Amniotic stem cell (primary cell): ENCODE results near the gene CUL7.
"Not testable (repeated sequence)": the region's sequence is repeated elsewhere in the genome, so short reads cannot be mapped to it uniquely, and the experiment has no call there.

Experiments used
- DNase-seq: peaks from one replicate; lab custom pipeline; 2025; lab: John Stamatoyannopoulos, UW

The CUL7 gene

GRCh38 chr6:43053545-43054205 lies at the start of gene CUL7:
CUL7 (minus strand) TSS chr6:43053851; CDS start chr6:43052788, 1,063 bp downstream.
- DNase-seq = peak; percentile 91

- DNase-seq = no peak
These were observed 47.8 kb upstream of the CUL7 start for GRCh38 chr6:43101497-43101896.

- no peak for DNase-seq
These were observed 43.9 kb upstream of the CUL7 start for GRCh38 chr6:43097502-43097901.

GRCh38 chr6:43097098-43097489 lies 43.4 kb upstream of the CUL7 start:
- no peak for DNase-seq

GRCh38 chr6:43096451-43097097 lies 42.9 kb upstream of the CUL7 start:
- peak; percentile 73 for DNase-seq

- no peak for DNase-seq
These were observed 42.3 kb upstream of the CUL7 start for GRCh38 chr6:43095939-43096338.

GRCh38 chr6:43093436-43094289 lies 40.0 kb upstream of the CUL7 start:
- DNase-seq = no peak

GRCh38 chr6:43092635-43093034 lies 39.0 kb upstream of the CUL7 start:
- no peak for DNase-seq

GRCh38 chr6:43091436-43091991 lies 37.9 kb upstream of the CUL7 start:
- DNase-seq = no peak

- no peak for DNase-seq
These were observed 37.4 kb upstream of the CUL7 start for GRCh38 chr6:43091020-43091419.

GRCh38 chr6:43090559-43090956 lies 36.9 kb upstream of the CUL7 start:
- no peak for DNase-seq

- DNase-seq = no peak
These were observed 36.4 kb upstream of the CUL7 start for GRCh38 chr6:43089874-43090558.

- no peak for DNase-seq
These were observed 35.8 kb upstream of the CUL7 start for GRCh38 chr6:43089467-43089866.

GRCh38 chr6:43088654-43089056 lies 35.0 kb upstream of the CUL7 start:
- DNase-seq = no peak

GRCh38 chr6:43086022-43086658 lies 32.5 kb upstream of the CUL7 start:
- no peak for DNase-seq

- DNase-seq = no peak
These were observed 29.4 kb upstream of the CUL7 start for GRCh38 chr6:43082806-43083655.

- DNase-seq = not testable (repeated sequence)
These were observed 28.3 kb upstream of the CUL7 start for GRCh38 chr6:43081922-43082321.

GRCh38 chr6:43081043-43081442 lies 27.4 kb upstream of the CUL7 start:
- DNase-seq = no peak

GRCh38 chr6:43078691-43079090 lies 25.0 kb upstream of the CUL7 start:
- no peak for DNase-seq

GRCh38 chr6:43077981-43078511 lies 24.4 kb upstream of the CUL7 start:
- no peak for DNase-seq
